Stimulated activated CD8-positive, alpha-beta memory T cell treated with anti-CD3 and anti-CD28 coated beads, Interleukin-7, amount 100 ng/mL, for 48 hours (primary cell): ENCODE measurements around the gene CGA.

ENCODE experiments used
- DNase-seq, 2 donors: peaks; one replicate each; pipeline ENCODE4 v3.0.0-alpha.2; 2020; ENCODE audit warnings: low read depth in 1 of 2; ENCODE audit errors: extremely low read depth in 1 of 2

CGA gene

GRCh38 chr6:87089135-87089534 lies 5.8 kb downstream of the CGA start:
- DNase-seq, result no peak

- DNase-seq, result no peak
These were observed 6.8 kb downstream of the CGA start for GRCh38 chr6:87088076-87088475.

- DNase-seq, result no peak
These were observed 12.7 kb downstream of the CGA start for GRCh38 chr6:87082160-87082721.

GRCh38 chr6:87078983-87079616 lies 15.8 kb downstream of the CGA start:
- peak; percentile 13 to 40 for DNase-seq

GRCh38 chr6:87075168-87075567 lies 19.7 kb downstream of the CGA start:
- no peak for DNase-seq

- no peak for DNase-seq
These were observed 20.7 kb downstream of the CGA start for GRCh38 chr6:87074101-87074621.

GRCh38 chr6:87071683-87072082 lies 23.2 kb downstream of the CGA start:
- DNase-seq, result no peak

GRCh38 chr6:87070741-87071140 lies 24.2 kb downstream of the CGA start:
- DNase-seq, result no peak

- DNase-seq, result no peak
These were observed 26.1 kb downstream of the CGA start for GRCh38 chr6:87068795-87069194.

- DNase-seq, result no peak
These were observed 28.2 kb downstream of the CGA start for GRCh38 chr6:87066449-87067333.

GRCh38 chr6:87065117-87065516 lies 29.8 kb downstream of the CGA start:
- DNase-seq, result no peak

GRCh38 chr6:87059943-87060342 lies 35.0 kb downstream of the CGA start:
- no peak for DNase-seq

GRCh38 chr6:87054143-87054833 lies 40.6 kb downstream of the CGA start:
- no peak for DNase-seq

- no peak for DNase-seq
These were observed 41.6 kb downstream of the CGA start for GRCh38 chr6:87053312-87053711.

- DNase-seq, result no peak
These were observed 45.1 kb downstream of the CGA start for GRCh38 chr6:87049779-87050178.

- DNase-seq, result no peak
These were observed 49.3 kb downstream of the CGA start for GRCh38 chr6:87045521-87046075.

GRCh38 chr6:87040729-87041128 lies 54.2 kb downstream of the CGA start:
- no peak for DNase-seq
